ENCODE data around the gene STK24. TPM values are rescaled to one million over a fixed set of nuclear protein-coding genes. Genes with fewer than 3 reads are reported as not detected.

Gene STK24
- total and polyA plus RNA-seq, 2 of the 8 experiments (the other 6 are each of a cell fraction or from before 2014, with no cell fraction given), result 62.8 to 143 TPM

DNA sequence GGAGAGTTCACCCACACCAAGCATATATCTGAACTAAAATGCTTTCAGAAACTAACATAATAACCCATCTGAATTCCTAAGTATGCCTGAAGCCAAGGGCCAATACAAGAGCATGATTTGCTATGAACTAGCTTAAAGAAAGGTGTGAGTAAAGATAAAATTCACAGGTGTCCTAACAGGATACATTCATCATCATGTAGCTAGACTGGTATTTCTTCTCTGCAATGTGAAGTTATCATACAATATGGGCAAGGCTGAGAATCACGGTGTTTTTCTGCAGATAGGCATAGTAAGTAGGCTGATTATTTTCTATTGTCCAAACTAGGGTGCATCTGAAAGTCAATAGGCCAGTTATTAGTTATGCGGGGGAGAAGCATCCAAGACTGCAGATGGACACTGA, 63.1 kb downstream of the STK24 start (continued):
- no peak for TF ChIP-seq SIN3A (conservative IDR thresholded peaks at IDR 0.05 in 1 of 2, IDR thresholded peaks at IDR 0.05 in 1 of 2; ENCODE audit: low read depth in 1 of 2, low read length in 2 of 2)
